IMR-90 (cell line): ENCODE measurements around the gene PPM1L. TPM values are rescaled to one million over a fixed set of nuclear protein-coding genes. Genes with fewer than 3 reads are reported as not detected.

ENCODE experiments used
- ATAC-seq: fragments of 200-7000 bp; cut with Tn5 transposase; 2 replicates; pipeline ENCODE4 v1.9.1; 2020; ENCODE audit warnings: low read depth, mild to moderate bottlenecking, moderate library complexity
- BruUV-seq: library from RNA; stranded (reverse); fragments of 400-500 nt; replicated peaks from 2 replicates; lab custom pipeline; 2021; lab: Mats Ljungman, UMichigan
- CTCF ChIA-PET: fragments of 300-600 bp; formaldehyde crosslinking; extraction: SDS; loops from one replicate; lab custom pipeline; 2021; ENCODE audit warnings: antibody characterized with exemption; lab: Yijun Ruan, JAX
- POLR2A ChIA-PET: fragments of 300-600 bp; sonication (Branson Sonifier 250); formaldehyde crosslinking; loops from one replicate; lab custom pipeline; 2022; ENCODE audit warnings: antibody characterized with exemption; ENCODE audit not compliant: unreplicated experiment; lab: Charles Lee
- DNase-seq: peaks from one replicate; pipeline ENCODE4 v3.0.0; 2013
- H2AFZ ChIP-seq: replicated peaks from 2 replicates; pipeline ENCODE3; 2013; ENCODE audit warnings: low read length, mild to moderate bottlenecking; ENCODE audit not compliant: poor library complexity
- H2AK5ac ChIP-seq: 2 replicates; pipeline ENCODE4 v1.6.1; 2013; ENCODE audit warnings: low read depth, low read length, inconsistent platforms
- H2AK9ac ChIP-seq: replicated peaks from 2 replicates; pipeline ENCODE3; 2013; ENCODE audit warnings: mild to moderate bottlenecking, low read depth, low read length, moderate library complexity; ENCODE audit not compliant: poor library complexity
- H2BK120ac ChIP-seq: 2 replicates; pipeline ENCODE4 v1.6.1; 2013; ENCODE audit warnings: low read depth, low read length, inconsistent platforms
- H2BK15ac ChIP-seq: 3 replicates; pipeline ENCODE4 v1.6.1; 2013; ENCODE audit warnings: low read depth, low read length, inconsistent platforms
- H2BK20ac ChIP-seq: 2 replicates; pipeline ENCODE4 v1.6.1; 2013; ENCODE audit warnings: low read depth, mild to moderate bottlenecking, inconsistent platforms, low read length, moderate library complexity
- H2BK5ac ChIP-seq: 2 replicates; pipeline ENCODE4 v1.6.1; 2013; ENCODE audit warnings: mild to moderate bottlenecking, low read depth, low read length, inconsistent platforms; ENCODE audit not compliant: poor library complexity, severe bottlenecking
- H3K14ac ChIP-seq: replicated peaks from 2 replicates; pipeline ENCODE4 v1.6.1; 2013; ENCODE audit warnings: low read depth, low read length, inconsistent platforms
- H3K18ac ChIP-seq: 2 replicates; pipeline ENCODE4 v1.6.1; 2013; ENCODE audit warnings: low read depth, low read length, control low read depth
- H3K23ac ChIP-seq: 2 replicates; pipeline ENCODE4 v1.6.1; 2013; ENCODE audit warnings: low read depth, low read length, inconsistent platforms
- H3K27ac ChIP-seq: 2 replicates; pipeline ENCODE4 v1.5.1; 2013; ENCODE audit warnings: mild to moderate bottlenecking, control low read depth, low read length; ENCODE audit not compliant: insufficient read depth
- H3K27me3 ChIP-seq: 2 replicates; pipeline ENCODE4 v1.6.1; 2013; ENCODE audit warnings: low read length; ENCODE audit not compliant: control insufficient read depth, insufficient read depth
- H3K36me3 ChIP-seq: 2 replicates; pipeline ENCODE4 v1.6.1; 2013; ENCODE audit warnings: low read length, mixed read lengths; ENCODE audit not compliant: control insufficient read depth, insufficient read depth
- H3K4ac ChIP-seq: 2 replicates; pipeline ENCODE4 v1.6.1; 2013; ENCODE audit warnings: low read depth, low read length, inconsistent platforms
- H3K4me1 ChIP-seq: 2 replicates; pipeline ENCODE4 v1.6.1; 2013; ENCODE audit warnings: low read length, mixed read lengths; ENCODE audit not compliant: control insufficient read depth, insufficient read depth
- H3K4me2 ChIP-seq: 2 replicates; pipeline ENCODE4 v1.6.1; 2013; ENCODE audit warnings: low read depth, mild to moderate bottlenecking, control low read depth, low read length, moderate library complexity
- H3K4me3 ChIP-seq: 2 replicates; pipeline ENCODE4 v1.5.1; 2013; ENCODE audit warnings: low read depth, mild to moderate bottlenecking, control low read depth, low read length, moderate library complexity; ENCODE audit not compliant: insufficient read depth
- H3K56ac ChIP-seq: 2 replicates; pipeline ENCODE4 v1.6.1; 2013; ENCODE audit warnings: low read length, inconsistent platforms; ENCODE audit not compliant: insufficient read depth; ENCODE audit errors: extremely low read depth
- H3K79me1 ChIP-seq, 2 experiments: 2 replicates each; pipeline ENCODE4 v1.6.1; 2013; ENCODE audit warnings: low read length in 2 of 2, inconsistent platforms in 1 of 2, low read depth in 1 of 2
- H3K9ac ChIP-seq: 2 replicates; pipeline ENCODE4 v1.6.1; 2013; ENCODE audit warnings: low read depth, low read length, control low read depth
- H3K9me1 ChIP-seq: 2 replicates; pipeline ENCODE4 v1.6.1; 2013; ENCODE audit warnings: low read length, inconsistent platforms; ENCODE audit not compliant: insufficient read depth
- H3K9me3 ChIP-seq: 2 replicates; pipeline ENCODE4 v1.6.1; 2013; ENCODE audit warnings: low read length; ENCODE audit not compliant: control insufficient read depth, insufficient read depth
- H4K20me1 ChIP-seq: 2 replicates; pipeline ENCODE4 v1.6.1; 2013; ENCODE audit warnings: low read length, inconsistent platforms; ENCODE audit not compliant: insufficient read depth
- H4K5ac ChIP-seq: 2 replicates; pipeline ENCODE4 v1.6.1; 2013; ENCODE audit warnings: mild to moderate bottlenecking, low read depth, low read length, control low read depth
- H4K8ac ChIP-seq, 2 experiments: 2 replicates each; pipeline ENCODE4 v1.6.1; 2013; ENCODE audit warnings: low read depth in 2 of 2, low read length in 2 of 2, control low read depth in 1 of 2, inconsistent platforms in 1 of 2
- H4K91ac ChIP-seq: 2 replicates; pipeline ENCODE4 v1.6.1; 2013; ENCODE audit warnings: low read depth, low read length, inconsistent platforms; ENCODE audit not compliant: insufficient read depth
- CHD1 ChIP-seq: IDR thresholded peaks from 2 replicates; pipeline ENCODE4 v1.6.1; 2012; ENCODE audit warnings: low read depth, low read length, improper control_type of control experiment
- CTCF ChIP-seq: conservative IDR thresholded peaks from 2 replicates; pipeline ENCODE4 v1.5.1; 2012; ENCODE audit warnings: mild to moderate bottlenecking, low read depth, low read length, improper control_type of control experiment
- MAZ ChIP-seq: IDR thresholded peaks from 2 replicates; pipeline ENCODE4 v1.6.1; 2012; ENCODE audit warnings: low read depth, mild to moderate bottlenecking, low read length, improper control_type of control experiment, moderate library complexity, borderline replicate concordance
- WGBS, 2 experiments: methylation state at CpG; one replicate each; pipeline versions ENCODE4 v1.1.5 to v1.1.7; 2013; ENCODE audit warnings: missing lambda C conversion rate in 2 of 2; ENCODE audit not compliant: insufficient read length in 1 of 2; ENCODE audit errors: extremely low coverage in 2 of 2; 5-methylcytosine and 5-hydroxymethylcytosine counted together
- dilution Hi-C: fragments of 300-500 bp; cut with HindIII; formaldehyde crosslinking; loops from one replicate; pipeline ENCODE4 v1.14.3; 2018; ENCODE audit warnings: low sequenced_read_pairs; ENCODE audit not compliant: unreplicated experiment
- in situ Hi-C: fragments of 300-500 bp; cut with MboI; formaldehyde crosslinking; loops from 3 replicates; pipeline ENCODE4 v1.14.3; 2019; ENCODE audit warnings: low sequenced_read_pairs, inconsistent platforms, mixed read lengths
- intact Hi-C: fragments of 100-400 bp; cut with micrococcal nuclease; formaldehyde crosslinking; loops from 2 replicates; pipeline ENCODE4 v1.10.0; 2022
- polyA plus RNA-seq, 3 experiments: library from polyadenylated mRNA; depleted of rRNA; stranded (reverse); fragments of >200 nt; gene quantifications; 2 replicates each; pipeline ENCODE4 v1.2.3, GENCODE V29; 2012; ENCODE audit warnings: low replicate concordance in 1 of 3
- total RNA-seq: library from RNA; depleted of rRNA; stranded (reverse); fragments of >200 nt; gene quantifications from 2 replicates; pipeline ENCODE4 v1.2.3, GENCODE V29; 2012

Gene PPM1L
- total and polyA plus RNA-seq, 2 of the 4 experiments (the other 2 are of a cell fraction) = 0.14 to 0.18 TPM

- H3K18ac ChIP-seq = no peak overlapping the region
- no CpG with 5 or more reads among the region's 6 CpGs for WGBS, 2 experiments
- DNase-seq (no peak), ATAC-seq (no peak)
- H4K91ac ChIP-seq = no peak overlapping the region
- no peaks in the 10 kb centered on the region for H3K9me1 ChIP-seq
- no peak overlapping the region for H2BK15ac ChIP-seq
- H3K36me3 ChIP-seq = no peaks in the 10 kb centered on the region
- no peaks in the 10 kb centered on the region for H3K4me1 ChIP-seq
- dilution Hi-C loops (no loop called here), in situ Hi-C loops (no loop called here), intact Hi-C loops (no loop called here)
- BruUV-seq = no TSS peak
- no peak overlapping the region for H3K23ac ChIP-seq
- no peak overlapping the region for H4K5ac ChIP-seq
- H3K4ac ChIP-seq = no peak overlapping the region
- H2AK9ac ChIP-seq = no peak overlapping the region
- no peak overlapping the region for H2AK5ac ChIP-seq
- no peak overlapping the region for H3K56ac ChIP-seq
- H3K27ac ChIP-seq = no peak overlapping the region
- no peak for TF ChIP-seq CTCF
- no peak for TF ChIP-seq CHD1
- TF ChIP-seq MAZ = no peak
- H3K27me3 ChIP-seq = no peaks in the 10 kb centered on the region
- H2BK20ac ChIP-seq = no peak overlapping the region
- no peak overlapping the region for H3K4me3 ChIP-seq
- no peak overlapping the region for H2BK5ac ChIP-seq
- H4K8ac ChIP-seq = no peak overlapping the region
- H3K79me1 ChIP-seq = no peaks in the 10 kb centered on the region
- ChIA-PET POLR2A (no interaction called here), CTCF (no interaction called here)
- no peak overlapping the region for H3K9ac ChIP-seq
- H3K4me2 ChIP-seq = no peak overlapping the region
- H4K20me1 ChIP-seq = no peaks in the 10 kb centered on the region
- no peak overlapping the region for H2BK120ac ChIP-seq
- no peaks in the 10 kb centered on the region for H3K9me3 ChIP-seq
- no peak overlapping the region for H3K14ac ChIP-seq
- H2AFZ ChIP-seq = no peak overlapping the region
Measured at GRCh38 chr3:161051856-161052255, 295.8 kb downstream of the PPM1L start.
